HUES64 (cell line): ENCODE data around the gene PEPD.

ENCODE experiments used
- H3K27ac ChIP-seq: 2 replicates; pipeline ENCODE4 v1.7.0; 2013; ENCODE audit warnings: low read depth, low read length, inconsistent platforms
- H3K27me3 ChIP-seq: 2 replicates; pipeline ENCODE4 v1.6.1; 2013; ENCODE audit warnings: mild to moderate bottlenecking, low read length; ENCODE audit not compliant: insufficient read depth
- H3K36me3 ChIP-seq: 2 replicates; pipeline ENCODE4 v1.6.1; 2013; ENCODE audit warnings: mild to moderate bottlenecking, low read length; ENCODE audit not compliant: insufficient read depth
- H3K4me1 ChIP-seq: 2 replicates; pipeline ENCODE4 v1.6.1; 2013; ENCODE audit warnings: mild to moderate bottlenecking, low read length, moderate library complexity; ENCODE audit not compliant: insufficient read depth
- H3K4me3 ChIP-seq: 2 replicates; pipeline ENCODE4 v1.5.1; 2013; ENCODE audit warnings: mild to moderate bottlenecking, low read length, moderate library complexity
- H3K9ac ChIP-seq: 2 replicates; pipeline ENCODE4 v1.6.1; 2013; ENCODE audit warnings: mild to moderate bottlenecking, low read depth, low read length
- H3K9me3 ChIP-seq: 2 replicates; pipeline ENCODE4 v1.6.1; 2013; ENCODE audit warnings: low read depth, low read length; ENCODE audit not compliant: insufficient read depth
- whole genome bisulfite sequencing: fragments of 150-250, 120-280 bp; methylation state at CpG from one replicate; pipeline ENCODE4 v1.1.7; 2013; ENCODE audit warnings: missing lambda C conversion rate; 5-methylcytosine and 5-hydroxymethylcytosine counted together

Gene PEPD

GRCh38 chr19:33464010-33464732 is 57.4 kb downstream of the PEPD start:
- no peaks in the 10 kb centered on the region for H3K9me3 ChIP-seq
- H3K9ac ChIP-seq = no peak overlapping the region
- H3K4me3 ChIP-seq = no peak overlapping the region
- H3K36me3 ChIP-seq = peaks cover 8% of the 10 kb centered on the region; the same call in 1 of the 2 replicates
- H3K27ac ChIP-seq = no peak overlapping the region
- H3K4me1 ChIP-seq = no peaks in the 10 kb centered on the region
- WGBS = 93% methylated on average over 12 of the region's 12 CpGs
- H3K27me3 ChIP-seq = no peaks in the 10 kb centered on the region

GRCh38 chr19:33463199-33463598 is 58.4 kb downstream of the PEPD start:
- Histone ChIP-seq H3K36me3 (peaks cover 8% of the 10 kb centered on the region; the same call in 1 of the 2 replicates), H3K4me1 (no peaks in the 10 kb centered on the region), H3K9ac (no peak overlapping the region), H3K9me3 (no peaks in the 10 kb centered on the region), H3K27ac (no peak overlapping the region), H3K27me3 (no peaks in the 10 kb centered on the region), H3K4me3 (no peak overlapping the region)
- WGBS = 96% methylated on average over 10 of the region's 10 CpGs

- H3K4me1 ChIP-seq = no peaks in the 10 kb centered on the region
- H3K36me3 ChIP-seq = peaks cover 8% of the 10 kb centered on the region; the same call in 1 of the 2 replicates
- no peaks in the 10 kb centered on the region for H3K9me3 ChIP-seq
- no peak overlapping the region for H3K27ac ChIP-seq
- H3K9ac ChIP-seq = no peak overlapping the region
- H3K4me3 ChIP-seq = no peak overlapping the region
- H3K27me3 ChIP-seq = no peaks in the 10 kb centered on the region
- WGBS = 96% methylated on average over 16 of the region's 16 CpGs
Observed at GRCh38 chr19:33462112-33462791, 59.3 kb downstream of the PEPD start.

- no peak overlapping the region for H3K27ac ChIP-seq
Observed at GRCh38 chr19:33461256-33462111, 60.1 kb downstream of the PEPD start.

GRCh38 chr19:33460221-33460908 is 61.2 kb downstream of the PEPD start:
- no peaks in the 10 kb centered on the region for H3K4me1 ChIP-seq
- 92% methylated on average over 18 of the region's 18 CpGs for WGBS
- peaks cover 8% of the 10 kb centered on the region; the same call in 1 of the 2 replicates for H3K36me3 ChIP-seq
- H3K27me3 ChIP-seq = no peaks in the 10 kb centered on the region
- no peak overlapping the region for H3K27ac ChIP-seq
- H3K9me3 ChIP-seq = no peaks in the 10 kb centered on the region
- no peak overlapping the region for H3K9ac ChIP-seq
- no peak overlapping the region for H3K4me3 ChIP-seq

More at GRCh38 chr19:33461256-33462111, 60.1 kb downstream of the PEPD start:
- no peaks in the 10 kb centered on the region for H3K4me1 ChIP-seq
- no peak overlapping the region for H3K4me3 ChIP-seq
- 92% methylated on average over 24 of the region's 24 CpGs for WGBS
- no peaks in the 10 kb centered on the region for H3K27me3 ChIP-seq
- H3K36me3 ChIP-seq = peaks cover 8% of the 10 kb centered on the region; the same call in 1 of the 2 replicates
- no peaks in the 10 kb centered on the region for H3K9me3 ChIP-seq
- H3K9ac ChIP-seq = no peak overlapping the region

GRCh38 chr19:33459222-33460090 is 62.1 kb downstream of the PEPD start:
- Histone ChIP-seq H3K27ac (no peak overlapping the region), H3K36me3 (peaks cover 8% of the 10 kb centered on the region; the same call in 1 of the 2 replicates), H3K27me3 (no peaks in the 10 kb centered on the region), H3K4me1 (no peaks in the 10 kb centered on the region), H3K9ac (no peak overlapping the region), H3K9me3 (no peaks in the 10 kb centered on the region), H3K4me3 (no peak overlapping the region)
- WGBS = 92% methylated on average over 23 of the region's 23 CpGs

GRCh38 chr19:33458807-33459206 is 62.8 kb downstream of the PEPD start:
- Histone ChIP-seq H3K36me3 (peaks cover 8% of the 10 kb centered on the region; the same call in 1 of the 2 replicates), H3K4me3 (no peak overlapping the region), H3K9ac (no peak overlapping the region), H3K9me3 (no peaks in the 10 kb centered on the region), H3K4me1 (no peaks in the 10 kb centered on the region), H3K27me3 (no peaks in the 10 kb centered on the region), H3K27ac (no peak overlapping the region)
- 95% methylated on average over 12 of the region's 12 CpGs for WGBS

GRCh38 chr19:33458171-33458633 is 63.4 kb downstream of the PEPD start:
- Histone ChIP-seq H3K36me3 (peaks cover 6% of the 10 kb centered on the region; the same call in 1 of the 2 replicates), H3K9me3 (no peaks in the 10 kb centered on the region), H3K4me3 (no peak overlapping the region), H3K9ac (no peak overlapping the region), H3K27me3 (no peaks in the 10 kb centered on the region), H3K27ac (no peak overlapping the region), H3K4me1 (no peaks in the 10 kb centered on the region)
- WGBS = 93% methylated on average over 8 of the region's 8 CpGs

- Histone ChIP-seq H3K36me3 (0 out of 2 replicates have a peak, but pooled peaks cover 3% of the 10 kb centered on the region), H3K9ac (no peak overlapping the region), H3K4me1 (no peaks in the 10 kb centered on the region), H3K4me3 (no peak overlapping the region), H3K27me3 (no peaks in the 10 kb centered on the region), H3K9me3 (no peaks in the 10 kb centered on the region), H3K27ac (no peak overlapping the region)
- 94% methylated on average over 10 of the region's 10 CpGs for WGBS
Observed at GRCh38 chr19:33456845-33457220, 64.8 kb downstream of the PEPD start.
